Progenitor cell of endocrine pancreas (in vitro differentiated cells): Measurements from ENCODE around the gene TLCD2. TPM values are rescaled to one million over a fixed set of nuclear protein-coding genes. Genes with fewer than 3 reads are reported as not detected.
"Not testable (repeated sequence)": the region's sequence is repeated elsewhere in the genome, so short reads cannot be mapped to it uniquely, and the experiment has no call there.

Source experiments
- DNase-seq: peaks from one replicate; pipeline ENCODE4 v3.0.0; 2021; ENCODE audit warnings: low spot score; ENCODE audit not compliant: unreplicated experiment
- H3K27ac Mint-ChIP-seq: 2 replicates; pipeline ENCODE4 v1.8.0; 2021; ENCODE audit warnings: mild to moderate bottlenecking, moderate library complexity, mixed read lengths
- H3K27me3 Mint-ChIP-seq: 2 replicates; pipeline ENCODE4 v1.8.0; 2021; ENCODE audit warnings: mixed read lengths
- H3K36me3 Mint-ChIP-seq: 2 replicates; pipeline ENCODE4 v1.8.0; 2022; ENCODE audit warnings: mixed read lengths; ENCODE audit not compliant: insufficient read depth
- H3K4me1 Mint-ChIP-seq: 2 replicates; pipeline ENCODE4 v1.8.0; 2021; ENCODE audit warnings: low read depth, mixed read lengths
- H3K4me3 Mint-ChIP-seq: 2 replicates; pipeline ENCODE4 v1.8.0; 2021; ENCODE audit warnings: low read depth, mild to moderate bottlenecking, moderate library complexity, mixed read lengths
- H3K9me3 Mint-ChIP-seq: 2 replicates; pipeline ENCODE4 v1.8.0; 2021; ENCODE audit warnings: low read depth, mixed read lengths
- total RNA-seq: library from RNA; stranded (reverse); gene quantifications from 2 replicates; pipeline ENCODE4 v1.2.1, GENCODE V29; 2021
- TF ChIP-seq, protein P1 (sequence below): fragments of 200-600 bp; sonication (generic); IDR thresholded peaks from one replicate; pipeline ENCODE4 v1.5.0; 2021; ENCODE audit warnings: antibody characterized with exemption, mild to moderate bottlenecking; ENCODE audit not compliant: unreplicated experiment

TLCD2 gene
- total RNA-seq, 1 donor from 2014 or later: 2.7 TPM

DNA sequence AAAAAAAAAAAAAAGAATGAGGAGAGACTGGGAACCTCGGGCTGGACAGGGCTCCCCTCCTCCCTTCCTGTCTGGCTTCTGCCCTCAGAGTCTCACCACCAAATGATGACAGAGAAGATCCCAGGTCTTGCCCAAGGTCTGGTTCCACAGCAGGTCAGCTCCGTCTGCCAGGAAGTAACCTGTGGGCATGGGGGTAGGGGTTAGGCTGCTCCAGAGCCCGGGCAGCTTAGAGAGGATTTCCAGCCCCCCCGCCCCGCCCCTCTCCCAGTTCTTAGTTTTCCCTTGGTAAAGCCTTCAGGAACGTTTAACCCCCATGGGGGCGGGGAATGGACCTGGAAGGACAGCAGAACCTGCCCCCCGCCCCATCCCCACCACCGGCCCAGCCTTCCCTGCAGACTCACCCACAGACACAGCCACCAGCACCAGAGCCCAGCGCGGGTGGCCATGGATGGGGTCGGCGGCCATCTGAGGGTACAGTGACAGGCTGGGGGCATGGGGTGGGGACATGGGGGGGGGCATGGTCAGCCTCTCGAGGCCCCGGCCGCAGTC lies 700 bp downstream of the TLCD2 start:
- Mint-ChIP-seq H3K9me3 (no peaks in the 10 kb centered on the region), H3K27ac (no peak overlapping the region), H3K36me3 (peaks cover 6% of the 10 kb centered on the region), H3K27me3 (peaks cover 14% of the 10 kb centered on the region), H3K4me1 (peaks cover 14% of the 10 kb centered on the region), H3K4me3 (peak overlapping the region; percentile 58)
- DNase-seq: no peak
- TF ChIP-seq, protein P1, sequence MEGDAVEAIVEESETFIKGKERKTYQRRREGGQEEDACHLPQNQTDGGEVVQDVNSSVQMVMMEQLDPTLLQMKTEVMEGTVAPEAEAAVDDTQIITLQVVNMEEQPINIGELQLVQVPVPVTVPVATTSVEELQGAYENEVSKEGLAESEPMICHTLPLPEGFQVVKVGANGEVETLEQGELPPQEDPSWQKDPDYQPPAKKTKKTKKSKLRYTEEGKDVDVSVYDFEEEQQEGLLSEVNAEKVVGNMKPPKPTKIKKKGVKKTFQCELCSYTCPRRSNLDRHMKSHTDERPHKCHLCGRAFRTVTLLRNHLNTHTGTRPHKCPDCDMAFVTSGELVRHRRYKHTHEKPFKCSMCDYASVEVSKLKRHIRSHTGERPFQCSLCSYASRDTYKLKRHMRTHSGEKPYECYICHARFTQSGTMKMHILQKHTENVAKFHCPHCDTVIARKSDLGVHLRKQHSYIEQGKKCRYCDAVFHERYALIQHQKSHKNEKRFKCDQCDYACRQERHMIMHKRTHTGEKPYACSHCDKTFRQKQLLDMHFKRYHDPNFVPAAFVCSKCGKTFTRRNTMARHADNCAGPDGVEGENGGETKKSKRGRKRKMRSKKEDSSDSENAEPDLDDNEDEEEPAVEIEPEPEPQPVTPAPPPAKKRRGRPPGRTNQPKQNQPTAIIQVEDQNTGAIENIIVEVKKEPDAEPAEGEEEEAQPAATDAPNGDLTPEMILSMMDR: no peak

GRCh38 chr17:1708791-1709346 lies 1.3 kb downstream of the TLCD2 start:
- H3K4me1 Mint-ChIP-seq, H3K27ac Mint-ChIP-seq, DNase-seq, H3K9me3 Mint-ChIP-seq, H3K36me3 Mint-ChIP-seq: not testable (repeated sequence)
- H3K4me3 Mint-ChIP-seq: peak overlapping the region; percentile 58
- peaks cover 17% of the 10 kb centered on the region for H3K27me3 Mint-ChIP-seq

DNA sequence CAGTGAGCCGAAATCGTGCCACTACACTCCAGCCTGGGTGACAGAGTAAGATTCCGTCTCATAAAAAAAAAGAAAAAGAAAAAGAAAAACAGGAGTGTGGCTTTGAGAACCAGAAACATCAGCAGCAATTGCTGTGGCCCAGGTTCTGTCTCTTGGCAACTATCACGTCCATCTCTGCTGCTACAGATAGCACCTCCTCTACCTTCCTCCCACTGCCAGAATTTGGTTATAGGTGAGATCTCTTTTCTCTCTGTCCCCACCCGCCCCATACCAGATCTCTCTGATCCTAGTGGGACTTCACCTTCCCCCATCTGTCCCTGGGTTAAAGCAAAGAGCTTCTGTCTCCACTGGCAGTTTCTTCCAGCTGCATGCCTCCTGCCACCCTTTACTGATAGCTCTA lies 3.1 kb downstream of the TLCD2 start:
- TF ChIP-seq, protein P1: no peak
- Mint-ChIP-seq H3K36me3 (peaks cover 2% of the 10 kb centered on the region), H3K9me3 (no peaks in the 10 kb centered on the region), H3K4me3 (no peak overlapping the region), H3K27ac (no peak overlapping the region), H3K27me3 (peaks cover 17% of the 10 kb centered on the region), H3K4me1 (peaks cover 5% of the 10 kb centered on the region)
- DNase-seq: no peak

GRCh38 chr17:1705004-1705403 lies 5.2 kb downstream of the TLCD2 start:
- no peak for DNase-seq
- Mint-ChIP-seq H3K27me3 (peaks cover 13% of the 10 kb centered on the region), H3K9me3 (no peaks in the 10 kb centered on the region), H3K36me3 (no peaks in the 10 kb centered on the region), H3K27ac (no peak overlapping the region), H3K4me3 (no peak overlapping the region), H3K4me1 (no peaks in the 10 kb centered on the region)
- TF ChIP-seq, protein P1: no peak

DNA sequence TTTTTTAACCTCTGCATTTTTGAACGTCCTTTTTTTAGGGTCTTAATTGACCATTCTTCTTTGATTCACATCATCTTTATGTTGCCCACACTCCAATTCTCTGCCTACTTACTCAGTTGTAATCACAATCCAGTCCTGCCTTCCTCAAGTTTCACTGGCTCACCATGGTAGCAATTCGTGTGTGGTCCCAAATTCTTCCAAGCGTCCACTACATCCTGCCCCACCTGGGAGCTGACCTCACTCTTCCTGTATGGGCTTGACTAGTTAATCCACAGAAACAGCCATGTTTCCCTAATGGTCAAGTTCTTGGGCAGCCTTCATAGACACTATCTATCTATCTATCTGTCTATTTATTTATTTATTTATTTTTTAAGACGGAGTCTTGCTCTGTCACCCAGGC lies 7.1 kb downstream of the TLCD2 start:
- TF ChIP-seq, protein P1: no peak
- no peaks in the 10 kb centered on the region for H3K9me3 Mint-ChIP-seq
- H3K4me1 Mint-ChIP-seq: peaks cover 3% of the 10 kb centered on the region
- no peak overlapping the region for H3K4me3 Mint-ChIP-seq
- peaks cover 13% of the 10 kb centered on the region for H3K27me3 Mint-ChIP-seq
- DNase-seq: no peak
- H3K36me3 Mint-ChIP-seq: no peaks in the 10 kb centered on the region
- H3K27ac Mint-ChIP-seq: no peak overlapping the region

- not testable (repeated sequence) for H3K27ac Mint-ChIP-seq, DNase-seq, H3K4me1 Mint-ChIP-seq, H3K27me3 Mint-ChIP-seq, H3K36me3 Mint-ChIP-seq, H3K9me3 Mint-ChIP-seq, H3K4me3 Mint-ChIP-seq
These were observed 10.3 kb downstream of the TLCD2 start for GRCh38 chr17:1699891-1700290.
